Kidney (tissue), 14 donors: ENCODE measurements around the gene GPC6. TPM values are rescaled to one million over a fixed set of nuclear protein-coding genes. Genes with fewer than 3 reads are reported as not detected.

Experiments used
- DNase-seq, 5 donors: peaks; one replicate each; pipeline ENCODE4 v3.0.0-alpha.2; 2013 to 2020
- FAIRE-seq: peaks from 2 replicates; lab custom pipeline; 2012; peaks lifted over from hg19 to GRCh38; lab: Jason Lieb, UNC
- H3K27ac ChIP-seq, 2 donors: one replicate each; pipeline ENCODE4 v1.7.0; 2013; ENCODE audit warnings: low read depth in 2 of 2, low read length in 2 of 2, inconsistent platforms in 1 of 2
- H3K27me3 ChIP-seq: one replicate; pipeline ENCODE4 v1.7.1; 2013; ENCODE audit warnings: low read length, inconsistent platforms; ENCODE audit not compliant: control insufficient read depth, insufficient read depth
- H3K36me3 ChIP-seq, 3 donors: one replicate each; pipeline versions ENCODE4 v1.7.0 to v1.7.1; 2013; ENCODE audit warnings: low read length in 3 of 3, control low read depth in 1 of 3, inconsistent platforms in 1 of 3; ENCODE audit not compliant: insufficient read depth in 3 of 3, control insufficient read depth in 2 of 3
- H3K4me1 ChIP-seq, 3 donors: one replicate each; pipeline versions ENCODE4 v1.7.0 to v1.7.1; 2013; ENCODE audit warnings: low read length in 3 of 3, inconsistent platforms in 1 of 3, low read depth in 1 of 3; ENCODE audit not compliant: control insufficient read depth in 2 of 3, insufficient read depth in 2 of 3
- H3K4me3 ChIP-seq, 3 donors: one replicate each; pipeline versions ENCODE4 v1.7.0 to v1.8.1; 2013; ENCODE audit warnings: low read length in 3 of 3, control low read depth in 1 of 3, inconsistent platforms in 1 of 3
- H3K9ac ChIP-seq, 3 donors: one replicate each; pipeline versions ENCODE4 v1.7.0 to v1.7.1; 2013; ENCODE audit warnings: low read length in 3 of 3, control low read depth in 1 of 3, inconsistent platforms in 1 of 3
- H3K9me3 ChIP-seq, 3 donors: one replicate each; pipeline versions ENCODE4 v1.7.0 to v1.7.1; 2013; ENCODE audit warnings: low read length in 3 of 3, control low read depth in 1 of 3, inconsistent platforms in 1 of 3; ENCODE audit not compliant: control insufficient read depth in 2 of 3, insufficient read depth in 1 of 3
- CTCF ChIP-seq: IDR thresholded peaks from 3 replicates; pipeline ENCODE4 v1.5.1; 2012; ENCODE audit warnings: mild to moderate bottlenecking, moderate library complexity, borderline replicate concordance; ENCODE audit not compliant: insufficient read depth; ENCODE audit errors: extremely low read depth
- intact Hi-C: fragments of 100-400 bp; cut with DNase I; formaldehyde crosslinking; loops from one replicate; pipeline ENCODE4 v1.11.1; 2022
- polyA plus RNA-seq: library from polyadenylated mRNA; stranded (reverse); fragments of 350-450 nt; fragmentation: Illumina TruSeq; extraction: RNeasy Lipid Tissue Mini Kit (QIAGEN cat#74804); gene quantifications from one replicate; pipeline ENCODE4 v1.2.3, GENCODE V29; 2014; ENCODE audit warnings: low read depth, low replicate concordance; ENCODE audit not compliant: insufficient read depth
- total RNA-seq: library from RNA; stranded (reverse); fragmentation: NEBNext Ultra II Directional; extraction: Animal tissue kit (Norgen Biotek cat#: 25700); gene quantifications from one replicate; pipeline ENCODE4 v1.2.1, GENCODE V29; 2021
- donor health status: control.
- donor health status: control.
- donor health status: control.
- donor health status: control.
- donor health status: control.
- donor health status: DM: yes; HTN: yes; CAD: no.
- donor health status: Normal renal cell carcinoma (clear cell type).

The GPC6 gene
- total and polyA plus RNA-seq, 2 donors from 2014 or later: 6.2 to 15.5 TPM

- DNase-seq (no peak), FAIRE-seq (no peak)
- peaks cover 0 to 5% (median 2%) of the 10 kb centered on the region in 3 donors for H3K4me1 ChIP-seq
- H3K4me3 ChIP-seq: no peak overlapping the region
- no peaks in the 10 kb centered on the region for H3K9me3 ChIP-seq
- intact Hi-C loops: no loop called here
- no peak overlapping the region for H3K9ac ChIP-seq
- no peaks in the 10 kb centered on the region for H3K36me3 ChIP-seq
- TF ChIP-seq CTCF: no peak
- H3K27ac ChIP-seq: no peak overlapping the region
- no peaks in the 10 kb centered on the region for H3K27me3 ChIP-seq
These were observed 183.2 kb downstream of the GPC6 start for GRCh38 chr13:93409816-93410215.

- DNase-seq: no peak
- Histone ChIP-seq H3K27me3 (no peaks in the 10 kb centered on the region), H3K4me1 (peaks cover 0 to 5% (median 2%) of the 10 kb centered on the region in 3 donors), H3K36me3 (no peaks in the 10 kb centered on the region), H3K9me3 (no peaks in the 10 kb centered on the region), H3K27ac (no peak overlapping the region), H3K4me3 (no peak overlapping the region), H3K9ac (no peak overlapping the region)
- no peak for TF ChIP-seq CTCF
- intact Hi-C loops: no loop called here
- no peak for FAIRE-seq
These were observed 184.6 kb downstream of the GPC6 start for GRCh38 chr13:93411186-93411680.

GRCh38 chr13:93412676-93413075 is 186.1 kb downstream of the GPC6 start:
- Histone ChIP-seq H3K27ac (no peak overlapping the region), H3K4me1 (peaks cover 0 to 5% (median 2%) of the 10 kb centered on the region in 3 donors), H3K4me3 (no peak overlapping the region), H3K36me3 (no peaks in the 10 kb centered on the region), H3K9ac (no peak overlapping the region), H3K9me3 (no peaks in the 10 kb centered on the region), H3K27me3 (no peaks in the 10 kb centered on the region)
- peak; percentile 67 for FAIRE-seq
- TF ChIP-seq CTCF: no peak
- DNase-seq: peak in 3 of 5 donors; percentile 13 to 57 (median 36)
- intact Hi-C loops: no loop called here
